SU-DHL-6 (cell line): ENCODE measurements around the gene C9orf78.

ENCODE experiments used
- H2AFZ ChIP-seq: fragments of 200-600 bp; sonication (generic); 2 replicates; pipeline ENCODE4 v1.6.1; 2014; ENCODE audit warnings: low read depth, mild to moderate bottlenecking, moderate library complexity, mixed read lengths, antibody characterized with exemption, low read length; ENCODE audit not compliant: severe bottlenecking
- H3F3A ChIP-seq: fragments of 200-600 bp; shearing (Covaris generic); 2 replicates; pipeline ENCODE4 v1.6.0; 2016; ENCODE audit warnings: antibody characterized with exemption, mild to moderate bottlenecking; ENCODE audit not compliant: insufficient read depth
- H3K27ac ChIP-seq: fragments of 200-600 bp; sonication (generic); 2 replicates; pipeline ENCODE4 v1.5.1; 2016; ENCODE audit warnings: low read depth, mild to moderate bottlenecking, low read length, moderate library complexity, mixed read lengths
- H3K27me3 ChIP-seq: fragments of 200-600 bp; sonication (generic), shearing (Covaris generic); 2 replicates; pipeline ENCODE4 v1.6.0; 2014; ENCODE audit warnings: mild to moderate bottlenecking, low read length
- H3K36me3 ChIP-seq: fragments of 200-600 bp; sonication (generic); 2 replicates; pipeline ENCODE4 v1.6.1; 2014; ENCODE audit warnings: mild to moderate bottlenecking, low read length, mixed read lengths
- H3K4me2 ChIP-seq: fragments of 300-600, 200-600 bp; shearing (Covaris generic), sonication (generic); 2 replicates; pipeline ENCODE4 v1.6.0; 2014; ENCODE audit warnings: low read length, low read depth, mild to moderate bottlenecking; ENCODE audit not compliant: poor library complexity, severe bottlenecking
- H3K4me3 ChIP-seq: fragments of 200-600 bp; sonication (generic); 2 replicates; pipeline ENCODE4 v1.5.1; 2014; ENCODE audit warnings: antibody characterized with exemption, low read length, mild to moderate bottlenecking, mixed read lengths; ENCODE audit not compliant: insufficient read depth, poor library complexity, severe bottlenecking
- H3K79me2 ChIP-seq: fragments of 200-600 bp; sonication (generic); 2 replicates; pipeline ENCODE4 v1.6.1; 2014; ENCODE audit warnings: mild to moderate bottlenecking, low read length, moderate library complexity; ENCODE audit not compliant: insufficient read depth
- H3K9ac ChIP-seq: fragments of 200-600 bp; sonication (generic); 2 replicates; pipeline ENCODE4 v1.7.0; 2014; ENCODE audit warnings: mild to moderate bottlenecking, low read length
- H3K9me2 ChIP-seq: fragments of 200-600 bp; sonication (generic); replicated peaks from 2 replicates; pipeline ENCODE4 v1.6.1; 2014; ENCODE audit warnings: low read length; ENCODE audit not compliant: insufficient read depth
- H3K9me3 ChIP-seq: fragments of 200-600 bp; sonication (generic); 2 replicates; pipeline ENCODE4 v1.6.1; 2014; ENCODE audit warnings: low read length, mixed read lengths; ENCODE audit not compliant: insufficient read depth
- H4K20me1 ChIP-seq: fragments of 200-600 bp; sonication (generic); 2 replicates; pipeline ENCODE4 v1.6.1; 2014; ENCODE audit warnings: low read depth, mild to moderate bottlenecking, antibody characterized with exemption, low read length, moderate library complexity, mixed read lengths
- EZH2phosphoT487 ChIP-seq: fragments of 200-600 bp; sonication (generic), shearing (Covaris generic); conservative IDR thresholded peaks from 2 replicates; pipeline ENCODE4 v1.6.1; 2018; ENCODE audit warnings: mild to moderate bottlenecking, antibody characterized with exemption, low read length, moderate library complexity, mixed read lengths
- TF ChIP-seq, protein P1 (sequence below): fragments of 200-600 bp; sonication (generic); IDR thresholded peaks from one replicate; pipeline ENCODE4 v1.5.1; 2017; ENCODE audit warnings: antibody characterized with exemption, mild to moderate bottlenecking, low read length, moderate library complexity; ENCODE audit not compliant: insufficient read depth, poor library complexity, severe bottlenecking

Gene C9orf78

GRCh38 chr9:129868023-129868871, 33.2 kb upstream of the C9orf78 start:
- Histone ChIP-seq H3K9me2 (no peaks in the 10 kb centered on the region), H3K9me3 (no peaks in the 10 kb centered on the region), H3F3A (no peaks in the 10 kb centered on the region), H2AFZ (no peak overlapping the region), H3K27me3 (no peaks in the 10 kb centered on the region), H3K27ac (no peak overlapping the region), H3K9ac (no peak overlapping the region), H4K20me1 (no peaks in the 10 kb centered on the region), H3K79me2 (no peaks in the 10 kb centered on the region), H3K4me2 (no peak overlapping the region), H3K36me3 (no peaks in the 10 kb centered on the region), H3K4me3 (no peak overlapping the region)
- TF ChIP-seq EZH2phosphoT487, result no peak
- TF ChIP-seq, protein P1, sequence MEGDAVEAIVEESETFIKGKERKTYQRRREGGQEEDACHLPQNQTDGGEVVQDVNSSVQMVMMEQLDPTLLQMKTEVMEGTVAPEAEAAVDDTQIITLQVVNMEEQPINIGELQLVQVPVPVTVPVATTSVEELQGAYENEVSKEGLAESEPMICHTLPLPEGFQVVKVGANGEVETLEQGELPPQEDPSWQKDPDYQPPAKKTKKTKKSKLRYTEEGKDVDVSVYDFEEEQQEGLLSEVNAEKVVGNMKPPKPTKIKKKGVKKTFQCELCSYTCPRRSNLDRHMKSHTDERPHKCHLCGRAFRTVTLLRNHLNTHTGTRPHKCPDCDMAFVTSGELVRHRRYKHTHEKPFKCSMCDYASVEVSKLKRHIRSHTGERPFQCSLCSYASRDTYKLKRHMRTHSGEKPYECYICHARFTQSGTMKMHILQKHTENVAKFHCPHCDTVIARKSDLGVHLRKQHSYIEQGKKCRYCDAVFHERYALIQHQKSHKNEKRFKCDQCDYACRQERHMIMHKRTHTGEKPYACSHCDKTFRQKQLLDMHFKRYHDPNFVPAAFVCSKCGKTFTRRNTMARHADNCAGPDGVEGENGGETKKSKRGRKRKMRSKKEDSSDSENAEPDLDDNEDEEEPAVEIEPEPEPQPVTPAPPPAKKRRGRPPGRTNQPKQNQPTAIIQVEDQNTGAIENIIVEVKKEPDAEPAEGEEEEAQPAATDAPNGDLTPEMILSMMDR, result no peak

DNA sequence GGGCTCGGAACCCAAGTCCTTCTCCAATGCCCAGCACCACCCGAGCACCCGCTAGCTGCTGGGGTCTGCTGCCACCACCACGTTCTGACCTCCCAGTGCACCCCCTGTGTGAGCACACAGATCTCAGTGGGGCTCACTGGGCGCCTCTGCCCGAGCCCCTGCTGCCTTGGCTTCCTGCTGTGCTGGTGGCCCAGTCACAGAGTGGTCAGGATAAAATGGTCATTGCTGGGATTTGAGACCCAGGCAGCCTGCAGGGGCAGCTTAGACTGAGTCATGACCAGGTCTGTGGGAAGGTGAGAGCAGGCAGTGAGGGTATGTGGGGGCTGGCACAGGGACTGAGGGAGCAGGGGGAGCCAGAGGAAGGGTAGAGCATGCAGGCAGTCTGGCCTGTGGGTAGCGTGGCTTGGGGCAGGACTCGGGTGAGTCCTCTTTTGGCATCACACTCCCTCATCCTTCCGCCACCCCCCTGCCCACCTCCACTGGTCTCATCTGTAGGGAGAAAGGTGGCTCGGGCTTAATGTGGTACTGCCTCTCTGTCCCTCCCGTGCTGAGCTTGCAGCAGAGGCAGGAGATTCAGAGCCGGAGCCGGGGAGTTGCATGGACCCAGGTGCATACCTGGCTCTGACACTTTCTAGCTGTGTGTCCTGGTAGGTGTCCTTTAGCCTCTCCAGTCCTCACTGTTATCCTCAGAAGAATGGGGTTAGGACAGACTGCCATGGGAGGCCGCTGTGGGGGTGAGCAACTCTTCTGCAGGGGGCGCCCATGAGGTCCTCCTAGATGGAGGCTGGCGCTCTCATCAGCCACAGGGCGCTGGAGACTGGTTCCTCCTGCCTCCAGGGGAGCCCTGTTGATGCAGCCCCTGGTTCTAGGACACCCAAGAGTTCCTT, 32.3 kb upstream of the C9orf78 start:
- H3K27ac ChIP-seq, result no peak overlapping the region
- no peaks in the 10 kb centered on the region for H3K79me2 ChIP-seq
- H3F3A ChIP-seq, result no peaks in the 10 kb centered on the region
- H2AFZ ChIP-seq, result no peak overlapping the region
- no peaks in the 10 kb centered on the region for H3K36me3 ChIP-seq
- no peaks in the 10 kb centered on the region for H3K9me3 ChIP-seq
- H3K4me2 ChIP-seq, result no peak overlapping the region
- no peaks in the 10 kb centered on the region for H3K9me2 ChIP-seq
- H3K27me3 ChIP-seq, result no peaks in the 10 kb centered on the region
- H3K9ac ChIP-seq, result no peak overlapping the region
- TF ChIP-seq EZH2phosphoT487, result no peak
- TF ChIP-seq, protein P1, result no peak
- H3K4me3 ChIP-seq, result no peak overlapping the region
- H4K20me1 ChIP-seq, result no peaks in the 10 kb centered on the region

DNA sequence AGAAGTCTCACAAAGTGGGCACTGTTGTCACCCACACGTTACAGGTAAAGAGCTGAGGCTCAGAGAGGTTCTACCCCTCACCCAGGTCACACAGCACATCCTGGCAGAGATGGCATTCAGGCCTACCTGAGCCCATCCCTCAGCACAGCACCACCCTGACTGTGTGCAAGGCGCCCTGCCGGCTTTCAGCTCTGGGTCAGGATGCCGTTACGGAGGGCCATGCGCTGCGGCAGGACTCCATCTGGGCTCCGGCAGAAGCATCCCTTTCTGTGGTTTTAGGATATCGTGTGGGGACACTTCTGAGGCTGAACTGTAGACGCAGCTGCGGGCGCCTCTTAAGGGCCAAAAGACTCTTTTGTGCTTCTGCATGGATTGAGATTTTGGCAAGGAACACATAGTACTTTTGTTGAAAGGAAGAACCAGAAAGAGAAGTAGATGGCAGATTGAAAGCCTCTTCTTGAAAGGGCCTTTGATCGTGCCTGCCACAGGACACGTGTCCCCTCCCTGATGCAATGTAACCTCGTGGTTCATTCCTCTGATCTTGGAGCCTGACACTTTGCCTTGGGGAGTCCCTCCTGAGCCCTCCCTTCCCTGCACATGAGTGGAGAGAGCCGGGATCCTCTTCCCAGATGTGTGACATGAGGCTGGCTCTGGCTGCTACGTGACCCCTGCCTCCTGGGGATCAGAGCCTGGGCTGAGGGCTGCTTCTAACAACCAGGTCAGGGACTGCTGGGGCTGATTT, 31.5 kb upstream of the C9orf78 start:
- Histone ChIP-seq H3K27me3 (no peaks in the 10 kb centered on the region), H3K4me2 (no peak overlapping the region), H3K79me2 (no peaks in the 10 kb centered on the region), H3K27ac (no peak overlapping the region), H3K9ac (no peak overlapping the region), H2AFZ (no peak overlapping the region), H3K36me3 (no peaks in the 10 kb centered on the region), H3K4me3 (no peak overlapping the region), H3F3A (no peaks in the 10 kb centered on the region), H4K20me1 (no peaks in the 10 kb centered on the region), H3K9me3 (no peaks in the 10 kb centered on the region), H3K9me2 (no peaks in the 10 kb centered on the region)
- no peak for TF ChIP-seq EZH2phosphoT487
- TF ChIP-seq, protein P1, result no peak
